T-helper 1 cell treated with Interleukin-12 subunit alpha and Interleukin-12 subunit beta and Interleukin-4 antibody, amounts not matched to agents 30 ng/mL and 1 ng/mL, for 36 hours (primary cell): ENCODE measurements around the gene ZNF784. TPM values are rescaled to one million over a fixed set of nuclear protein-coding genes. Genes with fewer than 3 reads are reported as not detected.

Experiments
- intact Hi-C: fragments of 100-400 bp; cut with micrococcal nuclease; formaldehyde crosslinking; loops from one replicate; pipeline ENCODE4 v1.15.1; 2024
- total RNA-seq: library from RNA; stranded (reverse); gene quantifications from 2 replicates; pipeline ENCODE4 v1.2.3, GENCODE V29; 2022

ZNF784 gene
- total RNA-seq, 1 donor from 2014 or later = 4.7 TPM

- intact Hi-C loops = loop anchor here (1.0 to 10.0 kb wide), 11 partner anchors 8 to 1741 kb away; partner anchors contain the start of genes ISOC2, MYADM, PRPF31 and TFPT
Observed at GRCh38 chr19:55605637-55606470, 18.5 kb downstream of the ZNF784 start, which contains the start of gene ZNF865. ZNF865 (plus strand) TSS chr19:55605647; CDS start chr19:55613619, 7,972 bp downstream.

GRCh38 chr19:55605207-55605636 lies 19.1 kb downstream of the ZNF784 start:
- intact Hi-C loops = loop anchor here (1.0 to 10.0 kb wide), 9 partner anchors 18 to 1740 kb away; partner anchors contain the start of genes ISOC2, MYADM, PRPF31 and TFPT

- intact Hi-C loops = loop anchor here (10.0 kb wide), 2 partner anchors 711 to 1739 kb away; partner anchors contain the start of genes MYADM and ZSCAN5A
Observed at GRCh38 chr19:55603581-55604292, 20.6 kb downstream of the ZNF784 start.

GRCh38 chr19:55603115-55603514 lies 21.3 kb downstream of the ZNF784 start:
- intact Hi-C loops = loop anchor here (10.0 kb wide), 2 partner anchors 712 to 1738 kb away; partner anchors contain the start of genes MYADM and ZSCAN5A

- intact Hi-C loops = loop anchor here (10.0 kb wide), 2 partner anchors 712 to 1738 kb away; partner anchors contain the start of genes MYADM and ZSCAN5A
Observed at GRCh38 chr19:55602104-55603001, 22.0 kb downstream of the ZNF784 start.

- intact Hi-C loops = loop anchor here (10.0 kb wide), 2 partner anchors 714 to 1736 kb away; partner anchors contain the start of genes MYADM and ZSCAN5A
Observed at GRCh38 chr19:55601084-55601483, 23.3 kb downstream of the ZNF784 start.

GRCh38 chr19:55600662-55601028 lies 23.7 kb downstream of the ZNF784 start:
- intact Hi-C loops = loop anchor here (10.0 kb wide), 2 partner anchors 714 to 1736 kb away; partner anchors contain the start of genes MYADM and ZSCAN5A

- intact Hi-C loops = loop anchor here (1.0 to 10.0 kb wide), 23 partner anchors 13 to 1735 kb away; partner anchors contain the start of genes CNOT3, EPN1, HSPBP1 and ISOC2
Observed at GRCh38 chr19:55599842-55600661, 24.3 kb downstream of the ZNF784 start, which contains the start of gene ZNF524. ZNF524 (plus strand) TSS chr19:55600288; CDS start chr19:55602113, 1,825 bp downstream.

- intact Hi-C loops = loop anchor here (1.0 to 2.0 kb wide), 21 partner anchors 12 to 1462 kb away; partner anchors contain the start of genes CNOT3, EPN1, HSPBP1 and ISOC2
Observed at GRCh38 chr19:55599468-55599841, 24.9 kb downstream of the ZNF784 start, which contains the start of gene FIZ1. FIZ1 (minus strand) TSS chr19:55599517; CDS start chr19:55597865, 1,652 bp downstream.

- intact Hi-C loops = loop anchor here (1.0 to 2.0 kb wide), 22 partner anchors 7 to 1462 kb away; partner anchors contain the start of genes CNOT3, EPN1, HSPBP1 and ISOC2
Observed at GRCh38 chr19:55598719-55599467, 25.5 kb downstream of the ZNF784 start.

GRCh38 chr19:55598034-55598433 lies 26.3 kb downstream of the ZNF784 start:
- intact Hi-C loops = loop anchor here (1.0 to 2.0 kb wide), 2 partner anchors 8 to 1133 kb away; no protein-coding TSS in a partner anchor

GRCh38 chr19:55597501-55597921 lies 26.9 kb downstream of the ZNF784 start:
- intact Hi-C loops = no loop called here

- intact Hi-C loops = no loop called here
Observed at GRCh38 chr19:55596304-55596703, 28.1 kb downstream of the ZNF784 start.

GRCh38 chr19:55594996-55595545 lies 29.3 kb downstream of the ZNF784 start:
- intact Hi-C loops = no loop called here

- intact Hi-C loops = no loop called here
Observed at GRCh38 chr19:55593096-55593772, 31.1 kb downstream of the ZNF784 start.

GRCh38 chr19:55592391-55593090 lies 31.8 kb downstream of the ZNF784 start:
- intact Hi-C loops = no loop called here

GRCh38 chr19:55591555-55591954 lies 32.8 kb downstream of the ZNF784 start:
- intact Hi-C loops = no loop called here
